ENCODE measurements around the gene AOC1. TPM values are rescaled to one million over a fixed set of nuclear protein-coding genes. Genes with fewer than 3 reads are reported as not detected.
A peak's percentile ranks its signal among the peaks of the same experiment; 100 is the strongest.

The AOC1 gene
- total and polyA plus RNA-seq, 12 donors: 0.04 to 1.2 (median 0.32) TPM; not detected in 3

GRCh38 chr7:150858236-150859197 lies 6.2 kb downstream of the AOC1 start:
- peaks cover 0 to 4% (median 0%) of the 10 kb centered on the region in 11 donors for H3K9me3 ChIP-seq
- intact Hi-C loops (cut with DNase I): no loop called here

GRCh38 chr7:150860291-150860977 lies 8.1 kb downstream of the AOC1 start:
- ATAC-seq: peak in 3 of 8 donors; percentile 38 to 55 (median 43)
- Histone ChIP-seq H3K27ac (no peak overlapping the region), H3K4me1 (no peaks in the 10 kb centered on the region), H3K9me3 (peaks cover 0 to 4% (median 0%) of the 10 kb centered on the region in 11 donors), H3K36me3 (no peaks in the 10 kb centered on the region), H3K27me3 (peaks cover 0 to 10% (median 0%) of the 10 kb centered on the region in 7 donors), H3K4me3 (no peak overlapping the region)
- TF ChIP-seq CTCF (IDR thresholded peaks at IDR 0.05): peak in 8 of 9 donors; percentile 7 to 50 (median 40)
- intact Hi-C loops (cut with DNase I): loop anchor here in 2 of 10 donors (5.0 to 10.0 kb wide), 2 partner anchors 83 to 416 kb away; no protein-coding TSS in a partner anchor
- 67 to 79% methylated on average over 14 of the region's 14 CpGs for WGBS, 2 donors
- no peak for DNase-seq

More at GRCh38 chr7:150858236-150859197, 6.2 kb downstream of the AOC1 start:
- Histone ChIP-seq H3K4me3 (no peak overlapping the region), H3K4me1 (no peaks in the 10 kb centered on the region), H3K27me3 (peaks cover 0 to 11% (median 0%) of the 10 kb centered on the region in 7 donors), H3K36me3 (no peaks in the 10 kb centered on the region), H3K27ac (no peak overlapping the region)
- no peak for TF ChIP-seq CTCF (IDR thresholded peaks at IDR 0.05)
- no peak for DNase-seq
- WGBS, 2 donors: 84 to 86% methylated on average over 17 of the region's 18 CpGs
- ATAC-seq: no peak

GRCh38 chr7:150860978-150861295 lies 8.6 kb downstream of the AOC1 start:
- ATAC-seq (no peak), DNase-seq (no peak)
- Histone ChIP-seq H3K36me3 (no peaks in the 10 kb centered on the region), H3K27ac (no peak overlapping the region), H3K4me1 (no peaks in the 10 kb centered on the region), H3K9me3 (peaks cover 0 to 4% (median 0%) of the 10 kb centered on the region in 11 donors), H3K4me3 (no peak overlapping the region), H3K27me3 (peaks cover 0 to 8% (median 0%) of the 10 kb centered on the region in 7 donors)
- no peak for TF ChIP-seq CTCF (IDR thresholded peaks at IDR 0.05)
- intact Hi-C loops (cut with DNase I): loop anchor here in 2 of 10 donors (5.0 to 10.0 kb wide), 2 partner anchors 84 to 416 kb away; no protein-coding TSS in a partner anchor
- WGBS, 2 donors: 56 to 70% methylated on average over 9 of the region's 9 CpGs

GRCh38 chr7:150862356-150862755 lies 10.0 kb downstream of the AOC1 start:
- Histone ChIP-seq H3K27ac (no peak overlapping the region), H3K9me3 (peaks cover 0 to 11% (median 0%) of the 10 kb centered on the region in 11 donors), H3K36me3 (no peaks in the 10 kb centered on the region), H3K4me1 (no peaks in the 10 kb centered on the region), H3K4me3 (no peak overlapping the region), H3K27me3 (peaks cover 0 to 5% (median 0%) of the 10 kb centered on the region in 7 donors)
- WGBS, 2 donors: 79 to 91% methylated on average over 6 of the region's 6 CpGs
- intact Hi-C loops (cut with DNase I): loop anchor here in 2 of 10 donors (5.0 to 10.0 kb wide), 2 partner anchors 85 to 418 kb away; no protein-coding TSS in a partner anchor
- TF ChIP-seq CTCF (IDR thresholded peaks at IDR 0.05): no peak
- DNase-seq (no peak), ATAC-seq (no peak)

Measured in heart right ventricle (tissue), 16 donors.